IMR-90 (cell line): Measurements from ENCODE around the gene INTS3.

ENCODE experiments used
- MXI1 ChIP-seq: IDR thresholded peaks from 2 replicates; pipeline ENCODE4 v1.6.1; 2012; ENCODE audit warnings: low read depth, mild to moderate bottlenecking, low read length, moderate library complexity, borderline replicate concordance
- RAD21 ChIP-seq: IDR thresholded peaks from 2 replicates; pipeline ENCODE4 v1.6.1; 2012; ENCODE audit warnings: low read length, improper control_type of control experiment
- TF ChIP-seq, protein P1 (sequence below): conservative IDR thresholded peaks from 2 replicates; pipeline ENCODE4 v1.5.1; 2012; ENCODE audit warnings: mild to moderate bottlenecking, low read depth, low read length, improper control_type of control experiment
- TF ChIP-seq, protein P2 (sequence below): fragments of 150-350 bp; IDR thresholded peaks from 2 replicates; pipeline ENCODE4 v1.6.1; 2016; ENCODE audit warnings: low read depth, mild to moderate bottlenecking, low read length, moderate library complexity, borderline replicate concordance

DNA sequence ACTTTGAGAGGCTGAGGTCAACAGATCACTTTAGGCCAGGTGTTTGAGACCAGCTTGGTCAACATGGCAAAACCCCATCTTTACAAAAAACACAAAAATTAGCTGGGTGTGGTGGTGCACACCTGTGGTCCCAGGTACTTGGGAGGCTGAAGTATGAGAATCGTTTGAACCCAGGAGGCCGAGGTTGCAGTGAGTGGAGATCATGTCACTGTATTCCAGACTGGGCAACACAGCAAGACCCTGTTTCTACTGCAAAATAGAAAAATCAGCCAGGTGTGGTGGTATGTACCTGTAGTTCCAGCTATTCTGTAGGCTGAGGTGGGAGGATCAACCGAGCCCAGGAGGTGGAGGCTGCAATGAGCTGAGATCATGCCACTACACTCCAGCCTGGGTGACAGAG, 4.2 kb upstream of the INTS3 start:
- TF ChIP-seq, protein P1, sequence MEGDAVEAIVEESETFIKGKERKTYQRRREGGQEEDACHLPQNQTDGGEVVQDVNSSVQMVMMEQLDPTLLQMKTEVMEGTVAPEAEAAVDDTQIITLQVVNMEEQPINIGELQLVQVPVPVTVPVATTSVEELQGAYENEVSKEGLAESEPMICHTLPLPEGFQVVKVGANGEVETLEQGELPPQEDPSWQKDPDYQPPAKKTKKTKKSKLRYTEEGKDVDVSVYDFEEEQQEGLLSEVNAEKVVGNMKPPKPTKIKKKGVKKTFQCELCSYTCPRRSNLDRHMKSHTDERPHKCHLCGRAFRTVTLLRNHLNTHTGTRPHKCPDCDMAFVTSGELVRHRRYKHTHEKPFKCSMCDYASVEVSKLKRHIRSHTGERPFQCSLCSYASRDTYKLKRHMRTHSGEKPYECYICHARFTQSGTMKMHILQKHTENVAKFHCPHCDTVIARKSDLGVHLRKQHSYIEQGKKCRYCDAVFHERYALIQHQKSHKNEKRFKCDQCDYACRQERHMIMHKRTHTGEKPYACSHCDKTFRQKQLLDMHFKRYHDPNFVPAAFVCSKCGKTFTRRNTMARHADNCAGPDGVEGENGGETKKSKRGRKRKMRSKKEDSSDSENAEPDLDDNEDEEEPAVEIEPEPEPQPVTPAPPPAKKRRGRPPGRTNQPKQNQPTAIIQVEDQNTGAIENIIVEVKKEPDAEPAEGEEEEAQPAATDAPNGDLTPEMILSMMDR: no peak
- TF ChIP-seq, protein P2, sequence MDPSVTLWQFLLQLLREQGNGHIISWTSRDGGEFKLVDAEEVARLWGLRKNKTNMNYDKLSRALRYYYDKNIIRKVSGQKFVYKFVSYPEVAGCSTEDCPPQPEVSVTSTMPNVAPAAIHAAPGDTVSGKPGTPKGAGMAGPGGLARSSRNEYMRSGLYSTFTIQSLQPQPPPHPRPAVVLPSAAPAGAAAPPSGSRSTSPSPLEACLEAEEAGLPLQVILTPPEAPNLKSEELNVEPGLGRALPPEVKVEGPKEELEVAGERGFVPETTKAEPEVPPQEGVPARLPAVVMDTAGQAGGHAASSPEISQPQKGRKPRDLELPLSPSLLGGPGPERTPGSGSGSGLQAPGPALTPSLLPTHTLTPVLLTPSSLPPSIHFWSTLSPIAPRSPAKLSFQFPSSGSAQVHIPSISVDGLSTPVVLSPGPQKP: no peak
- TF ChIP-seq RAD21 (no peak), MXI1 (no peak)
